ENCODE measurements around the gene KIAA1671. TPM values are rescaled to one million over a fixed set of nuclear protein-coding genes. Genes with fewer than 3 reads are reported as not detected.

Gene KIAA1671
- polyA plus RNA-seq, 1 donor (not counting 4 experiments of a cell fraction or from before 2014, with no cell fraction given) = 17.4 TPM

GRCh38 chr22:25048071-25048470 is 95.6 kb downstream of the KIAA1671 start:
- no peak overlapping the region for H3K4me2 ChIP-seq (ENCODE audit: control insufficient read depth, extremely low read depth, insufficient read depth, low read depth, low read length)
- H3K27ac ChIP-seq (ENCODE audit: control insufficient read depth, insufficient read depth, low read length) = no peak overlapping the region
- no peaks in the 10 kb centered on the region for H3K9me1 ChIP-seq (ENCODE audit: control insufficient read depth, extremely low read depth, insufficient read depth, low read length)
- no peaks in the 10 kb centered on the region for H3K4me1 ChIP-seq (ENCODE audit: control insufficient read depth, extremely low read depth, insufficient read depth, low read length)
- H3K9ac ChIP-seq (ENCODE audit: control insufficient read depth, extremely low read depth, insufficient read depth, low read length) = no peak overlapping the region
- no peak overlapping the region for H2AFZ ChIP-seq (ENCODE audit: control insufficient read depth, low read length)
- peaks cover 26 to 31% of the 10 kb centered on the region in 2 experiments for H3K36me3 ChIP-seq (ENCODE audit: control insufficient read depth in 2 of 2, extremely low read depth in 1 of 2, insufficient read depth in 2 of 2, low read length in 2 of 2)
- H3K9me3 ChIP-seq (ENCODE audit: control insufficient read depth, low read depth, low read length) = peaks cover 6% of the 10 kb centered on the region
- dilution Hi-C loops (cut with MboI; ENCODE audit: extremely low pct_ligation_motif_present, low sequenced_read_pairs) = no loop called here
- FAIRE-seq = no peak
- TF ChIP-seq CTCF (optimal IDR thresholded peaks at IDR 0.05 in 1 of 3, IDR thresholded peaks at IDR 0.05 in 1 of 3, conservative IDR thresholded peaks at IDR 0.05 in 1 of 3; ENCODE audit: extremely low read depth in 1 of 3, insufficient read depth in 2 of 3, low read length in 3 of 3) (no peak), EZH2 (IDR thresholded peaks at IDR 0.05; ENCODE audit: low read length) (no peak)
- no peaks in the 10 kb centered on the region for H3K79me2 ChIP-seq (ENCODE audit: control insufficient read depth, insufficient read depth, low read length)
- no peak for DNase-seq (ENCODE audit: low read depth, low spot score)
- H3K4me3 ChIP-seq (ENCODE audit: control insufficient read depth in 2 of 3, extremely low read depth in 1 of 3, insufficient read depth in 2 of 3, low read depth in 1 of 3, low read length in 3 of 3) = no peak overlapping the region
- H4K20me1 ChIP-seq (ENCODE audit: control insufficient read depth, extremely low read depth, insufficient read depth, low read length) = peaks cover 2% of the 10 kb centered on the region
- H3K27me3 ChIP-seq (ENCODE audit: control insufficient read depth, extremely low read depth, insufficient read depth, low read length) = no peaks in the 10 kb centered on the region

GRCh38 chr22:25048659-25049647 is 96.4 kb downstream of the KIAA1671 start:
- H3K4me2 ChIP-seq (ENCODE audit: control insufficient read depth, extremely low read depth, insufficient read depth, low read depth, low read length) = no peak overlapping the region
- peaks cover 2% of the 10 kb centered on the region for H4K20me1 ChIP-seq (ENCODE audit: control insufficient read depth, extremely low read depth, insufficient read depth, low read length)
- peaks cover 25 to 28% of the 10 kb centered on the region in 2 experiments for H3K36me3 ChIP-seq (ENCODE audit: control insufficient read depth in 2 of 2, extremely low read depth in 1 of 2, insufficient read depth in 2 of 2, low read length in 2 of 2)
- TF ChIP-seq CTCF (optimal IDR thresholded peaks at IDR 0.05 in 1 of 3, IDR thresholded peaks at IDR 0.05 in 1 of 3, conservative IDR thresholded peaks at IDR 0.05 in 1 of 3; ENCODE audit: extremely low read depth in 1 of 3, insufficient read depth in 2 of 3, low read length in 3 of 3) (peak; percentile 88 to 97 (median 90)), EZH2 (IDR thresholded peaks at IDR 0.05; ENCODE audit: low read length) (no peak)
- DNase-seq (ENCODE audit: low read depth, low spot score) (no peak), FAIRE-seq (peak; percentile 94)
- dilution Hi-C loops (cut with MboI; ENCODE audit: extremely low pct_ligation_motif_present, low sequenced_read_pairs) = no loop called here
- H3K27me3 ChIP-seq (ENCODE audit: control insufficient read depth, extremely low read depth, insufficient read depth, low read length) = no peaks in the 10 kb centered on the region
- no peaks in the 10 kb centered on the region for H3K4me1 ChIP-seq (ENCODE audit: control insufficient read depth, extremely low read depth, insufficient read depth, low read length)
- H3K9ac ChIP-seq (ENCODE audit: control insufficient read depth, extremely low read depth, insufficient read depth, low read length) = no peak overlapping the region
- no peaks in the 10 kb centered on the region for H3K79me2 ChIP-seq (ENCODE audit: control insufficient read depth, insufficient read depth, low read length)
- no peak overlapping the region for H3K4me3 ChIP-seq (ENCODE audit: control insufficient read depth in 2 of 3, extremely low read depth in 1 of 3, insufficient read depth in 2 of 3, low read depth in 1 of 3, low read length in 3 of 3)
- H3K27ac ChIP-seq (ENCODE audit: control insufficient read depth, insufficient read depth, low read length) = no peak overlapping the region
- no peaks in the 10 kb centered on the region for H3K9me1 ChIP-seq (ENCODE audit: control insufficient read depth, extremely low read depth, insufficient read depth, low read length)
- peaks cover 6% of the 10 kb centered on the region for H3K9me3 ChIP-seq (ENCODE audit: control insufficient read depth, low read depth, low read length)
- no peak overlapping the region for H2AFZ ChIP-seq (ENCODE audit: control insufficient read depth, low read length)

Measured in keratinocyte (primary cell).